Calu3 (cell line): ENCODE results near the gene SPRR5. TPM values are rescaled to one million over a fixed set of nuclear protein-coding genes. Genes with fewer than 3 reads are reported as not detected.

Experiments used
- BruUV-seq: library from RNA; stranded (reverse); fragments of 400-500 nt; replicated peaks from 2 replicates; lab custom pipeline; 2021; lab: Mats Ljungman, UMichigan
- CTCF ChIA-PET: fragments of 300-600 bp; sonication (Branson Sonifier 250); formaldehyde crosslinking; loops from one replicate; lab custom pipeline; 2022; ENCODE audit warnings: antibody characterized with exemption; lab: Charles Lee
- DNase-seq: peaks from one replicate; pipeline ENCODE4 v3.0.0; 2022
- H3K27ac Mint-ChIP-seq: one replicate; pipeline ENCODE4 v1.8.0; 2022; ENCODE audit warnings: mixed read lengths; ENCODE audit not compliant: unreplicated experiment
- H3K27me3 Mint-ChIP-seq: one replicate; pipeline ENCODE4 v1.8.0; 2022; ENCODE audit warnings: mixed read lengths; ENCODE audit not compliant: unreplicated experiment
- H3K36me3 Mint-ChIP-seq: one replicate; pipeline ENCODE4 v1.8.0; 2022; ENCODE audit warnings: mild to moderate bottlenecking, moderate library complexity, mixed read lengths; ENCODE audit not compliant: insufficient read depth, unreplicated experiment
- H3K4me1 Mint-ChIP-seq: one replicate; pipeline ENCODE4 v1.8.0; 2022; ENCODE audit warnings: mild to moderate bottlenecking, low read depth, mixed read lengths; ENCODE audit not compliant: unreplicated experiment
- H3K4me3 Mint-ChIP-seq: one replicate; pipeline ENCODE4 v1.8.0; 2022; ENCODE audit warnings: mild to moderate bottlenecking, low read depth, moderate library complexity, mixed read lengths; ENCODE audit not compliant: unreplicated experiment
- H3K9me3 Mint-ChIP-seq: one replicate; pipeline ENCODE4 v1.8.0; 2022; ENCODE audit warnings: low read depth, mixed read lengths; ENCODE audit not compliant: unreplicated experiment
- intact Hi-C: fragments of 100-400 bp; cut with micrococcal nuclease; formaldehyde crosslinking; loops from one replicate; pipeline ENCODE4 v1.10.0; 2022; ENCODE audit not compliant: unreplicated experiment
- total RNA-seq: library from RNA; stranded (reverse); gene quantifications from 2 replicates; pipeline ENCODE4 v1.2.3, GENCODE V29; 2022
- TF ChIP-seq, protein P1 (sequence below): fragments of 200-600 bp; IDR thresholded peaks from one replicate; pipeline ENCODE4 v1.8.0; 2022; ENCODE audit warnings: antibody characterized with exemption; ENCODE audit not compliant: unreplicated experiment

SPRR5 gene
- total RNA-seq, 1 experiment from 2014 or later, result not detected

DNA sequence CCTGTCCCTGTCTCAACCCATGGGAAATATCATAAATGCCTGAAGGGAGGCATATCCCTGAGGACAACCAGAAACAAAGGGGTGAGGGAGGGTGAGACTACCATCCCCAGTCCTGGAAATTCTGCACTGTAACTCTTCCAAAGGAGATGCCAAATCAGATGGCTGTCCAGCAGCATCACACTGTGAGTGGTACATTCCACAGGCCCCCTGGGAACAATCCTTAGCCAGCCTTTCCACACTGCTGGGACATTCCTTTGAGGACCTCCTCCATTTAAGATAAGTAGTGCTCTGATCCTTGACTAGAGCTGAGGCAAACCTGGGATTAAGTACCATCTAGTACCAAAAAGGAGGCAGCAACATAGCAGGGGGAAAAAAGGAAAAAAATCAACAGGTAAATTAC, 27.9 kb upstream of the SPRR5 start:
- CTCF ChIA-PET, result interaction anchor here (0.6 to 1.6 kb wide), 8 partner anchors 11 to 282 kb away, joined by 3 to 30 read pairs (median 4); partner anchors contain the start of gene IVL
- TF ChIP-seq, protein P1, sequence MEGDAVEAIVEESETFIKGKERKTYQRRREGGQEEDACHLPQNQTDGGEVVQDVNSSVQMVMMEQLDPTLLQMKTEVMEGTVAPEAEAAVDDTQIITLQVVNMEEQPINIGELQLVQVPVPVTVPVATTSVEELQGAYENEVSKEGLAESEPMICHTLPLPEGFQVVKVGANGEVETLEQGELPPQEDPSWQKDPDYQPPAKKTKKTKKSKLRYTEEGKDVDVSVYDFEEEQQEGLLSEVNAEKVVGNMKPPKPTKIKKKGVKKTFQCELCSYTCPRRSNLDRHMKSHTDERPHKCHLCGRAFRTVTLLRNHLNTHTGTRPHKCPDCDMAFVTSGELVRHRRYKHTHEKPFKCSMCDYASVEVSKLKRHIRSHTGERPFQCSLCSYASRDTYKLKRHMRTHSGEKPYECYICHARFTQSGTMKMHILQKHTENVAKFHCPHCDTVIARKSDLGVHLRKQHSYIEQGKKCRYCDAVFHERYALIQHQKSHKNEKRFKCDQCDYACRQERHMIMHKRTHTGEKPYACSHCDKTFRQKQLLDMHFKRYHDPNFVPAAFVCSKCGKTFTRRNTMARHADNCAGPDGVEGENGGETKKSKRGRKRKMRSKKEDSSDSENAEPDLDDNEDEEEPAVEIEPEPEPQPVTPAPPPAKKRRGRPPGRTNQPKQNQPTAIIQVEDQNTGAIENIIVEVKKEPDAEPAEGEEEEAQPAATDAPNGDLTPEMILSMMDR, result no peak
- H3K27me3 Mint-ChIP-seq, result no peaks in the 10 kb centered on the region
- intact Hi-C loops, result no loop called here
- H3K9me3 Mint-ChIP-seq, result no peaks in the 10 kb centered on the region
- DNase-seq, result no peak
- H3K4me1 Mint-ChIP-seq, result peaks cover 9% of the 10 kb centered on the region
- no peaks in the 10 kb centered on the region for H3K36me3 Mint-ChIP-seq
- no peak overlapping the region for H3K4me3 Mint-ChIP-seq
- no peak overlapping the region for H3K27ac Mint-ChIP-seq
- no TSS peak for BruUV-seq

DNA sequence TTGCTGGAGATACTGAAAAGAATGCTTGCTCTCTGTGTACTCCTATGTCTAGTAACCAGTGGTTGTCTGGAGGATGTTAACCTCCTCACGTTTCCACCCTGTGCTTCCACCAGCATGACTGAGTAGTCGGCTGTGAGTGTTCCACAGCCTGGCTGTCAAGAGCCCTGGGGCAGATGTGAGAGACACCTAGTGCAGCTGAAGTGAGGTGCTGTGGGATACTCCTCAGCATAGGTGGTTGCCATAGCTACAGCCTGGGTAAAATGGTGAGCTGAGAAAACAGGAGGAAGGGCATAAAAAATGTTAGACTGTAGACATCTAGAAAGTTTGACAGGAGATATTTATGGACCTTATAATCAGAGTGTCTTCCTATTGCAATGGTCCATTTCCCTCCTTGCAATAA, 22.8 kb upstream of the SPRR5 start:
- H3K27ac Mint-ChIP-seq, result no peak overlapping the region
- no peak for DNase-seq
- TF ChIP-seq, protein P1, result no peak
- H3K4me3 Mint-ChIP-seq, result no peak overlapping the region
- H3K9me3 Mint-ChIP-seq, result peaks cover 11% of the 10 kb centered on the region
- peaks cover 10% of the 10 kb centered on the region for H3K4me1 Mint-ChIP-seq
- H3K27me3 Mint-ChIP-seq, result no peaks in the 10 kb centered on the region
- intact Hi-C loops, result no loop called here
- CTCF ChIA-PET, result no interaction called here
- H3K36me3 Mint-ChIP-seq, result no peaks in the 10 kb centered on the region
- BruUV-seq, result no TSS peak

DNA sequence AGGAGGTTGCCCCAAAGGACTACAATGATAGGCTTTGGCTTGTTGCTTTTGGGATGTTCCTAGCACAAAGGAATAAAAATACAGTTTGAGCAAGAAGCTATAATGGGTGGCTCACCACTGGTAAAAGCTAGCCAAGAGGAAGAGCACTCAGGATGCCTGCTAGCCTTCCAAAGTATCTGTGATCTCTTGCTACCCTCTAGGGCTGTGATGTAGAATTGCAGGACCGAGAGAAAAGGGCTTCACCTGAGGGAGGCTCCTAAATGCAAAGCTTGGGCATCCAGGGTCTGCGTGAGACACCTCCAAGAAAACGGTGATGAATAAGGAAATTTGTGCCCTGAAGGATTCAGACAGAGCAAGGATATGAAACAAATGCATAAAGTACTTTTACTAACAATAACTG, 20.9 kb upstream of the SPRR5 start:
- intact Hi-C loops, result loop anchor here (2.0 to 5.0 kb wide), 2 partner anchors 55 to 274 kb away; no protein-coding TSS in a partner anchor
- no peaks in the 10 kb centered on the region for H3K36me3 Mint-ChIP-seq

GRCh38 chr1:152928671-152929070, 18.3 kb upstream of the SPRR5 start:
- H3K4me3 Mint-ChIP-seq, result no peak overlapping the region
- H3K4me1 Mint-ChIP-seq, result peaks cover 21% of the 10 kb centered on the region
- TF ChIP-seq, protein P1, result no peak
- BruUV-seq, result no TSS peak
- peak overlapping the region; percentile 18 for H3K27ac Mint-ChIP-seq
- no peaks in the 10 kb centered on the region for H3K27me3 Mint-ChIP-seq
- CTCF ChIA-PET, result interaction anchor here (0.6 to 1.0 kb wide), 2 partner anchors 39 to 1212 kb away, joined by 3 to 5 read pairs; no protein-coding TSS in a partner anchor
- no peaks in the 10 kb centered on the region for H3K36me3 Mint-ChIP-seq
- intact Hi-C loops, result loop anchor here (5.0 kb wide), 1 partner anchor 276 kb away; no protein-coding TSS in a partner anchor
- H3K9me3 Mint-ChIP-seq, result peaks cover 11% of the 10 kb centered on the region
- no peak for DNase-seq

More for the DNA sequence above, 20.9 kb upstream of the SPRR5 start:
- Mint-ChIP-seq H3K27me3 (no peaks in the 10 kb centered on the region), H3K4me3 (no peak overlapping the region), H3K4me1 (peaks cover 13% of the 10 kb centered on the region), H3K27ac (no peak overlapping the region), H3K9me3 (peaks cover 11% of the 10 kb centered on the region)
- DNase-seq, result no peak
- no TSS peak for BruUV-seq
- CTCF ChIA-PET, result interaction anchor here (0.5 to 1.6 kb wide), 5 partner anchors 8 to 1219 kb away, joined by 3 to 12 read pairs (median 3); no protein-coding TSS in a partner anchor
- TF ChIP-seq, protein P1, result peak; percentile 43
